Globus pallidus (tissue), 1 donor: ENCODE results near the gene UST.
"Not testable (repeated sequence)": the region's sequence is repeated elsewhere in the genome, so short reads cannot be mapped to it uniquely, and the experiment has no call there.

ENCODE experiments used
- DNase-seq: peaks from one replicate; pipeline ENCODE4 v3.0.0-alpha.2; 2015; ENCODE audit warnings: low spot score

The UST gene

GRCh38 chr6:149089510-149089909 is 342.7 kb downstream of the UST start:
- no peak for DNase-seq

DNA sequence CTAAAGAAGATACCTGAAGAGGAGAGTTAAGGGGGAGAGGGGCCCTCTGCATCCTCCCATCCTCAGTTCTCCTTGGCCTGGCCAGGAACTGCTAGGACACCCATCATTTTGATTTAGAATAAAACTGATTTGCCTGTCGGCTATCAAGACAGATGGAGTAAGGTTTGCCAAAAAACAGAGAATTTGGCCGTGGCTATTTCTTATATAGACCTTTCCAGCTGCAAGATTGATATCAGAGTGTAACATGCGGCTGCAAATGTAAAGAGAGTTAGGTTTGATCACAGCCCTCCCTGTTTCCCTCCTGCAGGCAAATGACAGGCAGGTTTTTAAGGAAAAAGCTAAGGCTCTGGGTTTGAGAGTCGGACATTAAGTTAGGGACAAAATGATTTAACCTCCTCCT is 344.1 kb downstream of the UST start:
- no peak for DNase-seq

DNA sequence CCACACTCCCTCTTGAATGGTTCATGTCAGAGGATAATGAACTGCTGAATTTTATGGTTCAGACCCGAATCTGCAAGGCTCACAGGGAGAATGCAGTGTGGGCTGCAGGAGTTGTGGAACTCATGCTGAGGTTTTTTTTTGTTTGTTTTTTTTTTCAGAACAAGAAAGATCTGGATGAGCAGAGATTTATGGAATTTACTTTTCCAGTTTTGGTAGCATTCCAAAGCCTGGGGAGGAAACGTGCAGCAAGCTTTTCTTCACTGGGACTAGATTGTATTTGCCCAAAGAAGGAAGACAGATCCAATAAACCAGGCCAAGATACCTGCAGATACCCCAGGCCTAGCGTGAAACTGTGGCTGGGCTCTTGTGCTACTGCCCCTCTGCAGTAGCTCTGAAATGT is 346.8 kb downstream of the UST start:
- DNase-seq, result no peak

DNA sequence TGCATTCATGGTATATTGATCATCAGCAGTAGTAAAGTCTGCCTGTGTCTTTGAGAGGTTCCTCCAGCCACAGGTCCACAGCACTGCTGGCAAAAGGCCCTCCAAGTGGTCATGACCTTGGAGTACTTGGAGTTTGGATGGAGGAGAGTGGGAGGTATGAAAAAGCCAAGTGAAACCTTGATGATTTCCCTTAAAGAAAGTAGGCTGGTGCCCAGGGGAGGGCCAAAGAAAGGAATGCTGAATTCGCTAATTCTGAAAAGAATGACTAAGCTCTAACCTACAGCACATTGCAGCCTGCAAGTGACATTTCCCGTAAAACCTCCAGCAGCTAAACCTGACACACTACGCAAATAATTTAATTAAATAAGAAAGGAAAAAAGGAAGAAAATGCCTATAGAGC is 347.3 kb downstream of the UST start:
- no peak for DNase-seq

GRCh38 chr6:149094934-149095351 is 348.1 kb downstream of the UST start:
- no peak for DNase-seq

GRCh38 chr6:149095842-149096241 is 349.0 kb downstream of the UST start:
- no peak for DNase-seq

DNA sequence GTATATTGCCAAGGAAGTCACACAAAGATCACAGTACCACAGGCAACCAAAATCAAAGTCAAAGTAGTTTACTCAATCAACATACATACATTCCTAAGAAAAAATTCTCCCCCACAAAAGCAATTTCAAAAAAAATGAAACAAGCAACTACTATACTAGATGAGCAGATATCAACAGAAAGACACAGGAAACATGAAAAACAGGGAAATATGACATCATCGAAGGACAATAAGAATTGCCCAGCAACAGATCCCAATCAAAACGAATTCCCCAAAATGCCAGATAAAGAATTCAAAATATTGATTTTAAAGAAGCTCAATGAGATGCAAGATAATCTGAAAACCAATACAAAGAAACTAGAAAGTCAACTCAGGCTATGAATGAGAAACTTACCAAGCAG is 351.0 kb downstream of the UST start:
- no peak for DNase-seq

GRCh38 chr6:149098700-149099276 is 352.0 kb downstream of the UST start:
- no peak for DNase-seq

GRCh38 chr6:149102324-149102723 is 355.5 kb downstream of the UST start:
- DNase-seq, result no peak

- not testable (repeated sequence) for DNase-seq
Observed at GRCh38 chr6:149103950-149104349, 357.1 kb downstream of the UST start.

GRCh38 chr6:149107520-149107919 is 360.7 kb downstream of the UST start:
- DNase-seq, result no peak

DNA sequence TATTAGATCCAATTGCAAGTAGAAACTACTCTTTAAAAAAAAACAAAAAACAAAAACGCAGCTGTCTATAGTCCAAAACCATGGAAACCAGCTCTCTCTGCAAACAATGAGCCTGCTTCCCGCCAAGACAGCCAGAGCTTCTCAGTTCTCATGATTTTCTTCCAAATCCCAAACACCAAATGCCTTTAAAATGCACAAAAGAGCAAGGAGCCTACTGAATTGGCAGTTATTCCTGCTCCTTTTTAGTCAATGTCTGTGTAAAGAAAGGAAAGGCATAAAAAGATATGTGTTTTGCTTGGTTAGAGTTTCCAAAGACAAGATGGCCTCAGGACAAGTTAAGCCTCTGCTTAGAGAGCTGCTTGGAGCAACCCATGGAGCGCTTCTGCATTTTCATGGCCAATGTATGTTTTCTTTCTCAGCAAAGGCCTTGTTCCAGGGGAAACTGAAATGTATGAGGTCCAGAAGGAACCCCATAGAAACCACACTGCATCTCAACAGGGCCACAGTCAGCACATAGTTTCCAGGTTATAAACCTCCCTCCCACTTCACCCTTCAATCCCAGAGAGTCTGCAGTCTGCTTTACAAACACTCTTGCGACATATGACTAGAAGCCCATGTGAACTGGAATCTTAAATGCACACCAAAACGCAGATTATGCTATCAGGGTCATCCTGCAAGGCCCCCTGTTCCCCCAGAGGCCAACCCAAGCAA is 361.4 kb downstream of the UST start:
- DNase-seq, result peak; percentile 67

GRCh38 chr6:149108749-149109100 is 361.9 kb downstream of the UST start:
- DNase-seq, result no peak

DNA sequence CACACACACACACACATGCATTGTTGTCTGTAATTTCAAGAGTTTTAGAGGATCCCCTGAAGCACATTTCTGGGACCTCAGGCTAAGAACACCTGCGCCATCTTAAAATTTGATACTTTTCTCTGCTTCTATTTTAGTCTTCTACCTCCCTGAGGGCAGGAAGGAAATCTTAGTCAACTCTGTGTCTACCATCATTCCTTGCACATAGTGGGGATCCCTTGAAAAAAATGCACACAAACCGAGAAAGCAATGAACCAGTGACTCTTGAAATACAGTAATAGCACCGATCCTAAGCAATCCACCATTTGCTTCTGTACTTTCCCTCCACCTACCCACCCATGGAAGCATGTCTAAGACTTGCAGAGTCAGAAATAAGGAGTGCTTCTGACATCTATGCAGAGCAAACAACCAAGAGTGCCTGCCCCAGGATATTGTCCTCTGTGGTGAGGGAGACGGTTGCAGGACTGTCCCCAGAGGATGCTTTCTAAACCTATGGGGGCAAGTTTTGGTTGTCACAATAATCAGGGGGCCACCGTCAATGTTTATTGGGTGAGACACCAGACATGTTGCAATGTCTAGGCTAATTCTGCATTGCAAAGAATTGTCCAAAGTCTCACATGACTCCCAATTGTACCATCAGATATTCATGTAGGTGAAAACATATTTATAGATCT is 362.7 kb downstream of the UST start:
- DNase-seq, result no peak

- no peak for DNase-seq
Observed at GRCh38 chr6:149111556-149112115, 364.8 kb downstream of the UST start.

DNA sequence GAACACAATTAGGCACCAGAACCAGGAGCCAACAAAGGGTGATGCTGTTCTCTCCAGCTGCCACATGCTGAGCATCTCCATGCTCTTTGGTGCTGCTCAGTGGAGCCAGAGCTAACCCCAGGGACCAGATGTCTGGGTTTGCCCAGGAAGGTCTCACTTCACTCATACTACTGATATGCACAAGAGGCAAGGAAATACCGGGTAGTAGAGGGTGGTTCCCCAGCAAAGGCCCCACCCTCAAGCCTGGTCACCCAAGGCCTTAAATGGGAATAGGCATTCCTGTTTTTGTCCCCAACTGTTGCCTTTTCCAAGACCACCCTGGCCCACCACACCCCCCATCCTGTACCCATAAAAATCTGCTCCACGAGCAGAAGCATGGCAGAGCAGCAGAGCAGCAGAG is 366.1 kb downstream of the UST start:
- DNase-seq, result no peak

DNA sequence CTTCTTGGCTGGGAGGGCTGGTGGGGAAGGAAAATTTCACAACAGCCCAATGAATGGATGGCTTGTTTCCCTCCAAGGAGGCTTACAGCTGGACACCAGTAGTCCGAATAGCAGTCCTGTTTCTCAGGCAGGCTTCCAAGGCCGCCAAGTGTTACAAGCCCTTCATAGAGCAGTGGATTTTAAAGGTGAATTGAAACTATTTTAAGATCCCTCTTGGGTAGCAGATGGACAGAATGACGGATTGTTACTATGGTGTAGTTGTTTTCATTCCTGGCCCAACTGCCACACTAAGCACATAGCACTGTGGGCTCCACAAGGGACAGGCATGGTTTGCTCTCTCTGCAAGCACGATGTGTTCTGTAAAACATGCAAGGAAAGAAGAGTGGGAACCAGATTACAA is 367.3 kb downstream of the UST start:
- DNase-seq, result peak; percentile 66

DNA sequence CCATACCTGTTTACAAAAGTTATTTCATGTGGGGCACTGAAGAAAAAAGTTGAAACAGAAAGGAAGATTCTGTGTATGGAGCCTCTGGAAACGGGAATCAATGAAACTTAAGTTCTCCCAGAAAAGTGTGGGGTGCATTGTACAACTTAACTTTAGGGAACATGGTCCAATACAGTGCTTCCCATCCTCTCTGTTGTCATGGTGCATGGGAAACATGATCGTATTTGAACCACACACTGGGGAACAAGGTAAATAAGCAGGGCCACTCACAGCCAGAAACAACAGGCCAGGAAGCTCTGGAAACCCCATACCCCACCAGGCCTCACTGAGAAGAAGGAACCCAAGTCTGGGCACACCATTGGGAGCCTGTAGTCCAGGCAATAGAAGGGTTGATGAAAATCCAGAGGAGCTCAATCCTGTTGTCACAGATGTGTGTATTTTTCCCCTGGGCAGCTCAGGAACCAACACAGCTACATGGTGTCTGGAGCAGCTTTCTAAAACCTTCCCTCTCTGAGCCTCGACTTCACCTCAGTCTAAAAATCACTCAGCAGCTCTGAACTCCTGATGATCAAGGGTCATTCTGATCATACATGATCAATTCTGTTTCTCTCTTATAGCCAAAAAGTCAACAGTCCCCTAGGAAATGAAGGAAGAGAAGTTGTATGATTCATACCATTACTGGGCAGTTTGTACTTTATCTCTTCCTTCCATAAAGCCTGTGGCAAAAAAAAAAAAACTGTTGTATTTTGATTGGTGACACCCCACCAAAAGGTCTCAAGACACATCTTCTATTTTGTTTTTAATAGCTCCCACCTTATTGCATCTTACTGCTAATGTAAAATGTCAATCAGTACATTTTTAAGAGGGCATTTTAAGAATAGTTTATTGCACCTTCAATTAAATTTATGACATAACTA is 372.2 kb downstream of the UST start:
- DNase-seq, result no peak

- no peak for DNase-seq
Observed at GRCh38 chr6:149122850-149123821, 376.3 kb downstream of the UST start.

DNA sequence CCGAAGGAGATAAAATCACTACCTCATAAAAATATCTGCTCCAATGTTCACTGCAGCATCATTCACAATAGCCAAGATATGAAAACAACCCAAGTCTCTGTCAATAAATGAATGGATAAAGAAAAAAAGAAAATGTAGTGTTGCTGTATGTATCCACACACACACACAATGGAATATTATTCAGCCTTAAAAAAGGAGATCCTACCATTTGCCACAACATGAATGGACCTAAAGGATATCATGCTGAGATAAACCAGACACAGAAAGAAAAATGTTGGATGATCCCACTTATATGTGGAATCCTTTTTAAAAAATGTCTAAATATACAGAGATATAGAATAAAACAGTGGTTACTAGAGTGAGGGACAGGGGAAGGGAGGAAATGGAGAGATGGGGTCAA is 378.5 kb downstream of the UST start:
- DNase-seq, result no peak
